B cell (primary cell): Measurements from ENCODE around the gene PPP1R3C.

Experiments
- EZH2 ChIP-seq: IDR thresholded peaks from 2 replicates; pipeline ENCODE4 v1.6.1; 2012; ENCODE audit warnings: borderline replicate concordance, low read depth, mild to moderate bottlenecking, moderate library complexity, low read length; ENCODE audit not compliant: insufficient read depth, poor library complexity, severe bottlenecking
- TF ChIP-seq, protein P1 (sequence below): fragments of 200-600 bp; IDR thresholded peaks from one replicate; pipeline ENCODE4 v1.8.0; 2022; ENCODE audit warnings: antibody characterized with exemption, mild to moderate bottlenecking

- TF ChIP-seq, protein P1, sequence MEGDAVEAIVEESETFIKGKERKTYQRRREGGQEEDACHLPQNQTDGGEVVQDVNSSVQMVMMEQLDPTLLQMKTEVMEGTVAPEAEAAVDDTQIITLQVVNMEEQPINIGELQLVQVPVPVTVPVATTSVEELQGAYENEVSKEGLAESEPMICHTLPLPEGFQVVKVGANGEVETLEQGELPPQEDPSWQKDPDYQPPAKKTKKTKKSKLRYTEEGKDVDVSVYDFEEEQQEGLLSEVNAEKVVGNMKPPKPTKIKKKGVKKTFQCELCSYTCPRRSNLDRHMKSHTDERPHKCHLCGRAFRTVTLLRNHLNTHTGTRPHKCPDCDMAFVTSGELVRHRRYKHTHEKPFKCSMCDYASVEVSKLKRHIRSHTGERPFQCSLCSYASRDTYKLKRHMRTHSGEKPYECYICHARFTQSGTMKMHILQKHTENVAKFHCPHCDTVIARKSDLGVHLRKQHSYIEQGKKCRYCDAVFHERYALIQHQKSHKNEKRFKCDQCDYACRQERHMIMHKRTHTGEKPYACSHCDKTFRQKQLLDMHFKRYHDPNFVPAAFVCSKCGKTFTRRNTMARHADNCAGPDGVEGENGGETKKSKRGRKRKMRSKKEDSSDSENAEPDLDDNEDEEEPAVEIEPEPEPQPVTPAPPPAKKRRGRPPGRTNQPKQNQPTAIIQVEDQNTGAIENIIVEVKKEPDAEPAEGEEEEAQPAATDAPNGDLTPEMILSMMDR, result no peak
- no peak for TF ChIP-seq EZH2
These were observed 20.5 kb upstream of the PPP1R3C start for GRCh38 chr10:91653219-91653870.
